Glomerular visceral epithelial cell (primary cell): ENCODE measurements around the gene SPSB1.
A peak's percentile ranks its signal among the peaks of the same experiment; 100 is the strongest.

Source experiments
- DNase-seq: peaks from one replicate; pipeline ENCODE4 v3.0.0-alpha.2; 2016; ENCODE audit errors: extremely low spot score

The SPSB1 gene

DNA sequence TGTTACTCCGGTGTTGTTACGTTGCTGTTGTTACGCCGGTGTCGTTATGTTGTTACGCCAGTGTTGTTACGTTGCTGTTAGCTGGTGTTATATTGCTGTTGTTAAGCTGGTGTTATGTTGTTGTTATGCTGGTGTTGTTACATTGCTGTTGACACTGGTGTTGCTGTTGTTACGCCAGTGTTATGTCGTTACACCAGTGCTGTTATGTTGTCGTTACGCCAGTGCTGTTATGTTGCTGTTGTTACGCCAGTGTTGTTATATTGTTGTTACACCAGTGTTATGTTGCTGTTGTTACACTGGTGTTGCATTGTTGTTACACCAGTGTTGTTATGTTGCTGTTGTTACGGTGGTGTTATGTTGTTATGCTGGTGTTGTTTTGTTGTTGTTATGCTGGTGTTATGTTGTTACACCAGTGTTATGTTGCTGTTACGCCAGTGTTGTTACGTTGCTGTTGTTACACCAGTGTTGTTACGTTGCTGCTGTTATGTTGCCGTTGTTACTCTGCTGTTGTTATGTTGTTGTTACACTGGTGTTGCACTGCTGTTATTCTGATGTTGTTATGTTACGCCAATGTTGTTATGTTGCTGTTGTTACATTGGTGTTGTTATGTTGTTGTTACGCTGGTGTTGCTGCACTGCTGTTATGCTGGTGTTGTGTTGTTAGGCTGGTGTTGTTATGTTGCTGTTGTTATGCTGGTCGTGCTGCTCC is 32.5 kb upstream of the SPSB1 start:
- no peak for DNase-seq

DNA sequence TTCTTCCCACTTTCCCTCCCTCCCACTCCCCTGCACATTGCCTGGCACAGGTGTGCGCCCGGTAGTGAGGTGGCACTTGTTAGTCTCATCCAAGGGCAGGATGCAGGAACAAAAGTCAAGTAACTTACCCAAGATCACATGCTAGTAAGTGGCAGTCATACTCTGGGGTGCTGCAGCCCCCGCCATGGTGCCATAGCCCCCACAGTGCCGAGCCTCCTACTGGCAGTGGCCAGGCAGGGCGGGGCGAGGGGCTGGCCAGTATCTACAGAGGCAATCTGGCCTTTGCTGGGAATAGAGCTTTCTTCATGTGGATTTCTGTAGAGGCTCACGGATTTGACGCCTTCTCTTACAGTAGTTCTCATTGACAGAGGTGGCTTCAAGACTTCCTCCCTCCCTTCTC is 31.2 kb upstream of the SPSB1 start:
- DNase-seq, result no peak

DNA sequence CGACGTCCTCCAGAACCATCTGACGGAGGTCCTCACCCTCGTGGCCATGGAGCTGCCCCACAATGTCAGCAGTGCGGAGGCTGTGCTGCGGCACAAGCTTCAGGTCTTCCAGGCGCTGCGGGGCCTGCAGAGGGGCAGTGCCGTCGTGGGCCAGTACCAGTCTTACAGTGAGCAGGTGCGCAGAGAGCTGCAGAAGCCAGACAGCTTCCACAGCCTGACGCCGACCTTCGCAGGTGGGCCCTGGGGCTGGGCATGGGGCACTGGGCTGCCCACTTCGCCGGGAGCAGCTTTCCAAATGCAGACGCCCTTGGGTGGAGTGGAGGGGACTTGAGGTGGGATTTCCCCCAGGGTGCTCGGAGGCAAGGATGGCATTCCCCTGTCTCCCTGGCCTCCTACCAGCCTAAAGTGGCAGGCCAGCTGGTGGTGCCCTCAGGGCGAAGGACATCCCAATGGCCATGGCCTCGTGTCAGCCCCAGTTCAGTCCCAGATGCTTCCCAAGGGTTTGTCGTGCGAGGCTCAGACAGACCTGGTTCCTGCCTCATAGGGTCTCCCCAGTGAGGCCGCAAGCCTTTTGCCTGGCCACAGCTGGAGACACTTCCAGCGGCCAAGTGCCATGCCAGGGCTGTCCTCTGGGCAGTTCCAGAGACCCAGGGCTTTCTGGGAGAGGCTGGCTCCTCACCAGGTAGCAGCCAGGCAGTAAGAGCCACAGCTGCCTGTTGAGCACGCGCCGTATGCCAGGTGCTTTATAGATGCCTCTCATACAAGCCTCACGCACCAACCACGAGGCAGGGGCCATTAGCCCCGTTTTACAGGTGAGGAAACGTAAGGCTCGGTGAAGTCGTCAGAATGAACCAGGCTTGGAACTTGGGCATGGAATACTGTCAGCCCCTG is 30.4 kb upstream of the SPSB1 start:
- DNase-seq, result no peak

DNA sequence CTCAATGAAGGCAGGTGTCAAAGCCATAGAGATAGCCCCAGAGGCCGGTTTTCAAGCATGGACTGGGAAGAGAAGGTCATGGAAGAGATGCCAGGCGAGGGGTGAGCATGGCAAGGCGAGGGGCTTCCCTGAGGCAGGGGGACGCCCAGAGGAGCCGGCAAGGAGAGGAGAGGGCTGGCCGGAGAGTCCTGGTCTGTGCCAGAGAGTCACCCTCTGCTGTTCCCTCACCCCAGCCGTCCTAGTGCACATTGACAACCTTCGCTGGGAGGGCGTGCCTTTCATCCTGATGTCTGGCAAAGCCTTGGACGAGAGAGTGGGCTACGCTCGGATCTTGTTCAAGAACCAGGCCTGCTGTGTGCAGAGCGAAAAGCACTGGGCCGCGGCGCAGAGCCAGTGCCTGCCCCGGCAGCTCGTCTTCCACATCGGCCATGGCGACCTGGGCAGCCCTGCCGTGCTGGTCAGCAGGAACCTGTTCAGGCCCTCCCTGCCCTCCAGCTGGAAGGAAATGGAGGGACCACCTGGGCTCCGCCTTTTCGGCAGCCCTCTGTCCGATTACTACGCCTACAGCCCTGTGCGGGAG is 29.3 kb upstream of the SPSB1 start:
- no peak for DNase-seq

DNA sequence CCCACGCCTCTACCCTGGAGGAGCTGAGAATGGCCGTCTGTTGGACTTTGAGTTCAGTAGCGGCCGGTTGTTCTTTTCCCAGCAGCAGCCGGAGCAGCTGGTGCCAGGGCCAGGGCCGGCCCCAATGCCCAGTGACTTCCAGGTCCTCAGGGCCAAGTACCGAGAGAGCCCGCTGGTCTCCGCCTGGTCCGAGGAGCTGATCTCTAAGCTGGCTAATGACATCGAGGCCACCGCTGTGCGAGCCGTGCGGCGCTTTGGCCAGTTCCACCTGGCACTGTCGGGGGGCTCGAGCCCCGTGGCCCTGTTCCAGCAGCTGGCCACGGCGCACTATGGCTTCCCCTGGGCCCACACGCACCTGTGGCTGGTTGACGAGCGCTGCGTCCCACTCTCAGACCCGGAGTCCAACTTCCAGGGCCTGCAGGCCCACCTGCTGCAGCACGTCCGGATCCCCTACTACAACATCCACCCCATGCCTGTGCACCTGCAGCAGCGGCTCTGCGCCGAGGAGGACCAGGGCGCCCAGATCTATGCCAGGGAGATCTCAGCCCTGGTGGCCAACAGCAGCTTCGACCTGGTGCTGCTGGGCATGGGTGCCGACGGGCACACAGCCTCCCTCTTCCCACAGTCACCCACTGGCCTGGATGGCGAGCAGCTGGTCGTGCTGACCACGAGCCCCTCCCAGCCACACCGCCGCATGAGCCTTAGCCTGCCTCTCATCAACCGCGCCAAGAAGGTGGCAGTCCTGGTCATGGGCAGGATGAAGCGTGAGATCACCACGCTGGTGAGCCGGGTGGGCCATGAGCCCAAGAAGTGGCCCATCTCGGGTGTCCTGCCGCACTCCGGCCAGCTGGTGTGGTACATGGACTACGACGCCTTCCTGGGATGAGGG is 28.5 kb upstream of the SPSB1 start:
- no peak for DNase-seq

DNA sequence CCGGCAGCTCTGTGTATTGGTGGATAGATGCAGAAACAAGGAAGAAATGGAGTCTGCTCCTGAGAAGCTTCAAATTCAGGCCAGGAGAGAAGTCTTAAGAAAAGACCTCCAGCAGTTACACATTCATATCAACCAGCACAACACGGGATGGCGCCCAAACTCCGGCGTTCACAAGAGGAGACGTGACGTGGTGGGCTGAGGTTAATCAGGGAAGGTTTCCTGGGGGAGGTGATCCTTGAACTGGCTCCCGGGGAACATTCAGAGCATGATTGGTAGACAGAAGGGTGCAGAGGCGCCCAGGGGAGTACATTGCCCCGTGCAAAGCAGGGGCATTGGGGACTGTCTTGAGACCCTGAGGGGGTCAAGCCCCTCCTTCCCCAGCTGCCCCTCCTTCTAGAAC is 27.7 kb upstream of the SPSB1 start:
- DNase-seq, result no peak

DNA sequence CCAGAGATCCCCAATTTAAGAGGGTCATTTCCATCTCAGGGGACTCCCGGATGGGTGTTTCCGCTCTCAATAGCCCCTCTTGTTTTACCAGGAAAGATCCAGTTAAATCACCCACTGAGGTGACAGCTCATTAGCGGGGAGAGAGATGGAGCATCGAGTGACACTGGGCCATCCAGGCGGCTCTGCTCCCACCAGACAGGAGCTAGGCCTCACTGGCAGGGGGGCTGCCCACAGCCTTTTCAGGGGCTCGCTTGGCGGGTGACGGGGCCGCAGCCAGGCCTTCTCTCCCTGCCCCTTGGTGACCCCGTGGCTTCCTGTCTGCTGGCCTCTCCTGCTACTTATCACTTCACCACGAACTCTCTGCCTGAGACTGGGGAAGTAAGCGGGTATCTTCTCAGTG is 26.7 kb upstream of the SPSB1 start:
- no peak for DNase-seq

DNA sequence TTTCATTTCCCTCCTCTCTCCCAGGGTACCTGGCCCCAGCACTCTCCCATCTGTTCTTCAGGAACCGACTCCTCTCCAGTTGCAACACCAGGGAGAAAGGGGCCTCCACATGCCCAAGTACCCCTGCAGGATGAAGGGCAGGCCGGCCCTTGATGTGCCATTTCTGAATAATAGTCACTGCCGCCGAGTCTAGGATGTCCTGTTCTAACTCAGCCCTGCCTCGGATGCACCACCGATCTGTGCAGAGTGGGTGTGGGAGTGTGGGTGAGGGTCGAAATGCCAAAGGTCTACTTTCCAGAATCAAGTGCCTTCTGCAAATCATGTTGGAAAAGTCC is 25.4 kb upstream of the SPSB1 start:
- no peak for DNase-seq

DNA sequence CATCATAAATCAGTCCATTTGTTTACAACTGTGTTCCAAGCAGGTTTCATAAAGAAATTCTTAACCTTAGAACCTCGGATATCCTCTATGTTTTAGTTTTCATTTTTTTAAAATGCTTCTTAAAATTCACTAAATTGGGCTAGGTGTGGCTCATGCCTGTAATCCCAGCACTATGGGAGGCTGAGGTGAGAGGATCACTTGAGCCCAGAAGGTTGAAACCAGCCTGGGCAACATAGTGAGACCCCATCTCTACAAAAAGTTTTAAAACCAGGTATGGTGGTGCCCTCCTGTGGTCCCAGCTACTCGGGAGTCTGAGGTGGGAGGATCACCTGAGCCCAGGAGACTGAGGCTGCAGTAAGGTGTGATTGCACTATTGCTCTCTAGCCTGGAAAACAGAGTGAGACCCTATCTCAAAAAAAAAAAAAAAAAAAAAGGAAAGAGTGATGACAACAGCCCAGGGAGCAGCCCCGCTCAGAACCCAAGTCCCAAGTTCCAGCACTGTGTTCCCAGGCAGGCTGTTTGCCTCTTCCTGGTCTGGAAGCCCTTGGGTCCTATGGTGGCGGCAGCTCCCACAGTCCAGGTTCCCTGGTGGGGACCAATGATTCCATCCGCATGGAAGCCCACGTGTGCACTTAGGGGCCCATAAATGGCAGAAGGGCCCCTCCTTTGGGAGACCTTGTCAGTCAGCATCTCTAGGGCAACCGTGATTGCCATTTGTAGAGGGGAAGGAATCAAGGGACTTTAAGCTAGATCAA is 24.7 kb upstream of the SPSB1 start:
- DNase-seq, result no peak

DNA sequence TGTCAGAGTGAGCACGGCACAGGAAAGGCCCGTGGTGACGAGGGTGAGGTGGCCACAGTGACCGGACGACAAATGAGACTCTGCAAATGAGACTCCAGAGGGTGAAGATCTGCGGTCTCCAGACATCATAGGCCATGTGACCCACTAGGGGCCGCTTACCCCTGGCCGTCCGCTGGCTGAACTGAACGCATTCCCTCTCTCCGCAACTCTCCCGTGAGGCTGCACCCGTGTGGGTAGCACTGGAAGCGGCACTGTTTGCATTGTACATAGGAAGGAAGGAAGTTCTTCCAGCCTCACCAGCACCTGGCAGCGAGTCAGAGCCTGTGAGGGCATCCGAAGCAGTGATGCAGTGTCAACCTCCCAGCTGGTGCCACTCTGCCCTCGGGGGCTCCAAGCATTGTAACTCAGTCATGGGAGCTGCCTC is 23.6 kb upstream of the SPSB1 start:
- peak; percentile 40 for DNase-seq

DNA sequence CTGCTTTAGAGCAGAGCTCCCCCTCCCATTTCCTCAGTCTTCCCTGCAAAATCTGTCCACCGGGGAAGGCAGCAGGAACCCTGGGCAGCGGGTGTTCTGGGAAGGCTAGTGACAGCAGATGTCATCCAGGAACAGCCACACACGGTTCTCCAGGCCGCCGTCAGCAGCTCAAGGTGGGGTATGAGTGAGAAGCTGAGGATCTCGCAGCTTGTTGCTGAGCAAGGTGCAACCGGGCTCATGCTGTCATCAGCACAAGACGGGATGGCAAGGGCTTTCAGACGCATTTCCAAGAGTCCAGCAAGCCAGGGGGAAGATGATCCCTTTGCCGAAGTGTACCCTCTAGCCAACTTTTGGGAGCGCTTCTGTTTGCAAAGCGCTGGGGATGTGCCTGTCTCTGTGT is 23.0 kb upstream of the SPSB1 start:
- no peak for DNase-seq

DNA sequence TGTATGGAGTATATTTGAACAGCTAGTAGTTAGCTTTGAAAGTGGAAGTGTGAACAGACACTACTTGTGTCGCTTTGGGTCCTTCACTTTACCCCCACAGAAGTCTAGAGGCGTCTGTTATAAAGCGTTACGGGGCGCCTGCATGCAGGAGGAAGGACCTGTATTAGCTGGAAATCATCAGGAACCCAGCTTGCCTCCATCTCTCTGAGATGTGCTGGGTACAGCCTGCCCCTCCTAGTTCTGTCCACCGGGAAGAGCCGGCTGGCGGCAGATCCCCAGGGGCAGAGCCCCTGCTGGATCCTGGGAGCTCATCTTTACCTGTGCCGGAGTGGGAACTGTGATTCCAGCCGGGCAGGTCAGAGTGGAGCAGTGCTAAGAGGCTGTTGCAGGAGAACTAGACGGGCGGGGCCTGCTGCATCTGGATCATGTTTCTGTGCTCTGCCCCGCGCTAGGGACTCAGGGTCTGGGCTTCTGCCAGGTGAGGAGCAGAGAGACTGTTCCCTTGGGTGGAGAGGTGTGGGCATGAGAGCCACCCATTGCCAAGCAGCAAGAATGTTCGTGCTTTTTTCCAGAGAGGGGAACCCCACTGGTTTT is 22.3 kb upstream of the SPSB1 start:
- no peak for DNase-seq

DNA sequence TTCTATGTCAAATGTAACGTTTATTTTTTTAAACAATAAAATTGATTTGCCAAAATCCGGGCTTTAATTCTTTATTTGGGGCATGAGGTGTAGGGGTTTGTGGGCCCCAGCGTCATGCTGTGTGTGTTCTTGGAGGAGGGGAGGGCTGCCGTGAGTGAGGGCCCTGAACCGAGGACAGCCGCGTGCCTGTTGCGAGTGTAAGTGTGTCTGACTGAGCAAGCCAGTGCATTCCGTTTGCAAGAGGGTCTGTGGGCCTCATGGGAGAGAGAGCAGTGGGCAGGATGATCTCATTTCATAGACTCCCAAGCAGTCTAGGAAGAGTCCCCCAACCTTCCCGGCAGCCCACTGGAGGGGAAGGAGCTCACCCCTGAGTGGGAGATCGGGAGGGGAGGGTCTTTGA is 21.4 kb upstream of the SPSB1 start:
- no peak for DNase-seq

DNA sequence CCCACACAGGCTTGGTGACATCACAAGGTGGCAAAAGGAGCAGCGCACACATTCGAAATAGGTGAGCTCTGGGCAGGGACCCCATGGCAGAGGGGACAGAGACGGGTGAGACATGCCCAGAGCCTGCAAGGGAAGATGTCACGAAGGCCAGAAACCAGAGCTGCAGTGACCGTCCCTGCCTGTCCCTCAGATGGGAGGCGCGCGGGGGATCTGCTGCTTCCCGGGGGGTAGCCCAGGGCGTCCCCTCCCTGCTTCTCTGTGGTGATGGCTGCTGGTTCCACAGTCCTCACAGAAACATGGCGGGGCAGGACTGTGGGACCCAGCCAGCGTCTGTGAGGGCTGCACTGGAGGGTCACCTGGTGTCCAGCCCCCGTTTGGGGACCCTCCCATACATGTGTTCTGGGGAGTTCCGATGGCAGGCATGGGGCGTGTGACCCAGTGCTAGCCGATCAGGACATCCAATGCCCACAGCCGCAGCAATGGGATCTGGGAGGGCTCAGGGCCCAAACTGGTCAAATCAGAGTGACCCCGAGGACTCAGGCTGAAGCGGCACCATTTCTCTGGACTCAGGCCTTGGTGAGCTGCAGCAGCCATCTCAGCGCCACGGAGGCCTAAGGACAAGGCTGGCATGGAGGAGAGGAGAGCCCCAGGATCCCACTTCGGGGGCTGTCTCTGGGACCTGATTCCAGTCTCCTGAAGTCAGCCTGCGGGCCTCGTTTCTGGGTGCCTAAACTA is 20.7 kb upstream of the SPSB1 start:
- DNase-seq, result no peak

DNA sequence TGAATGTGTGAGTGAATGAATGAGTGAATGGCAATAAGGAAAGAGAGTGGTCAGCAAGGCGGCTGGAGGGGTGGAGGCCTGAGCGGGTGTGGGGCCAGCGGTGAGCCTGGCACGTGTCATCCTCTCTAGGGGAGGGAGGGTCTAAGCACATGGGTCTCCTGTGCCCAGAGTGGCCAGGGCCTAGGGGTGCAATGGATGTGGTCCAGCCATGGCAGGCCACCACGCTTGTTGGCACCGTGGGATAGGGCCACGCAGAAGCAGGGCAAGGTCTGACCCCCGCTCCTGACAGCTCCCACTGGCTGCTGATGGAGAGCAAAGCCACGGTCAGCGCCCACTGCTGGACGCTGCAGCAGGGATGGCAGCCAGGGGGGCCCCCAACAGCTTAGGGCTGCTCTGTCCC is 19.5 kb upstream of the SPSB1 start:
- no peak for DNase-seq

DNA sequence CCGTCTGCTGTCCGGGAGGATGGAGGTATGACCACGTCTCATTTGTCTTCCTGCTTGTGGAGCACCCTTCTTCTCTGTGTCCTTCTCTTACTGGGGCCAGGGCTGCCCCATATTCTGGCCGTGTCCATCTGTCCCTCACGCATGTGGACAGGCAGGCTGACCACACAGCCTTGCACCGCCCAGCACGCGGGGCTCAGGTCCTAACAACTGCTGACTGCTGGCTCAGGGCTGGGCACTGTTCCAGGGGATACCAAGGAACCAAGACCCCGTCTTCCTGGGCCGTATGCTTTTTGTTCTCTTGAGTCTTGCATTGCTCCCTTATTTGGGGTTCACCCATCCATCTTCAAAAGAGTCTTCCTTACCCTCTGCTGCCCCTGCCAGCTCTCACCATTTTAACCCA is 17.5 kb upstream of the SPSB1 start:
- no peak for DNase-seq

DNA sequence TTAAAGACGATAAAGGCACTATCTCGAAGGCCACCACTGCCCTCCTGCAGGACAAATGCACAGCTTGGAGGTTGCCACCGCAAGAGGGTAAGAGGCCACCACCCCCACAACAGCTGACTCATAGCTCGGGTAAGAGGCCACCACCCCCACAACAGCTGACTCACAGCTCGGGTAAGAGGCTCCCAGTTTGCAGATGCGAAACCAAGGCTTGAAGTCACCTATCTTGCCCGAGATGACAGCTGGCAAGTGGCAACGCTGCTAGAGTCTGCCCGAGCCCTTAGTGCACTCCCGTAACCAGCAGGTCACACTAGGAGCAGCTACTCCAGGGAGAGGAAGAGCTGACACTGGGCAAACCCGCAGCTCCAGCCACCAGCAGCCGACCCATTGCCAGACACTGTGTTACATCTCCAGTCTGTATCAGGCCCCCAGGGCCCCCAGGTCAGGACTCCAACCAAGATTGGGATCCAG is 17.1 kb upstream of the SPSB1 start:
- peak; percentile 93 for DNase-seq

DNA sequence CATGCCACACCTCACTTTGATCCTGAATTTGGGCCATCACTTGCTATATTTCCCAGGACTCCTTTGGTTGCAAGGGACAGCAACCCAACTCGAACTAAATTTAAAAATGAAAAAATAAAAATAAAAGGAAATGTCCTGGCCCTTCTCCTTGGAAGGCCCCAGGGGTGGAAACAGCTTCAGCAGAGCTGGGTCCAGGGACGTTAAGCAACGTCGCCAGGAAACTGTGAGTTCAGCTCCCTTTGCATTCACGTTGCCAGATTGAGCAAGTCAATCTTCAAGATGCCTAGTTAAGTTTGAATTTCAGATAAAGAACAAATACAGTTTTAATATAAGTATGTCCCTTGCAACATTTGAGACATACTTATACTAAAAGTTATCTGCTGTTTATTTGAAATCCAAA is 14.6 kb upstream of the SPSB1 start:
- DNase-seq, result no peak

DNA sequence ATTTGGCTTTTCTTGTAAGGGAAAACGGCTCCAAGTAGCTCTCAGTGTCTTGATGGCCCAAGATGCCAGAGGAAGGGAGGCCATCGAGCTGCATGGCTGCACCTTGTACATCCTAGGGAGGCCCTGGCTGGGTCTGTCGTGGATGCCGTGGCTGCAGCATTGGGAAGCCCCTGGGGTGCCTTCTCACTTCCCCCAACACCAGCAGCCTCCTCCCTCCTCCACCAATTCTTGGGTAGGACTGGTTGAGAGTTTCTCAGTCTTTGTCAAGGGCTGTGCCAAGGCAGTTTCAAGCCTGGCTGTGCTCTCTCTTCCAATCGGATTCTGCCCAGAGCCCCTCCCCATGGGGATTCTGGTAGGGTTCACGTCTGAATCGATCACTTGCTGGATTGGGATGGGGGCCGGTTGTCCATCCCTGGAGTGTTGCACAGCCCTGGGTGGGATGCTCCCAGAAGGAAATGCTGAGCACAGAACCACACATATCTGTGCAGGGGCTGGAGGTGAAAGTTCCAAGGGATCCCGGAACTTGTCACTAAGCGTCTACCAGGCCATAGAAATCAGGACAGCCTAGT is 14.0 kb upstream of the SPSB1 start:
- no peak for DNase-seq
